B cell (primary cell): ENCODE measurements around the gene MAP2K7. TPM values are rescaled to one million over a fixed set of nuclear protein-coding genes. Genes with fewer than 3 reads are reported as not detected.

Source experiments
- ATAC-seq: fragments of 200-7000 bp; cut with Tn5 transposase; one replicate; pipeline ENCODE4 v1.10.0; 2021; ENCODE audit warnings: low read depth, mild to moderate bottlenecking, moderate number of reproducible peaks, moderate library complexity
- CTCF ChIA-PET: fragments of 350-600 bp; sonication (Branson Sonifier 250); formaldehyde crosslinking; loops from one replicate; lab custom pipeline; 2021; ENCODE audit warnings: antibody characterized with exemption, inconsistent platforms; lab: Charles Lee
- POLR2A ChIA-PET: fragments of 350-600 bp; sonication (Branson Sonifier 250); formaldehyde crosslinking; loops from one replicate; lab custom pipeline; 2021; ENCODE audit warnings: antibody characterized with exemption; lab: Charles Lee
- DNase-seq: peaks from one replicate; pipeline ENCODE4 v3.0.0; 2013
- H2AFZ ChIP-seq: 2 replicates; pipeline ENCODE4 v1.6.1; 2012; ENCODE audit warnings: mild to moderate bottlenecking, low read depth, low read length; ENCODE audit not compliant: insufficient read depth, poor library complexity, severe bottlenecking
- H3K27ac ChIP-seq, 2 donors: 1 replicate in 1 of 2; 2 replicates in 1 of 2; pipeline ENCODE4 v1.5.1; 2012 to 2013; ENCODE audit warnings: low read length in 2 of 2, mild to moderate bottlenecking in 2 of 2, moderate library complexity in 1 of 2
- H3K27me3 ChIP-seq, 4 experiments: fragments of 200-600 bp in 1 of 4; sonication (generic) in 1 of 4; replicated peaks in 1 of 4; 1 replicate in 2 of 4; 2 replicates in 2 of 4; pipeline versions ENCODE4 v1.6.1 to v1.7.0; 2013 to 2016; ENCODE audit warnings: low read length in 3 of 4, mild to moderate bottlenecking in 2 of 4, mixed read lengths in 1 of 4, moderate library complexity in 1 of 4; ENCODE audit not compliant: insufficient read depth in 4 of 4, control insufficient read depth in 3 of 4; ENCODE audit errors: control extremely low read depth in 1 of 4
- H3K36me3 ChIP-seq, 2 experiments: replicated peaks in 1 of 2; 1 replicate in 1 of 2; 2 replicates in 1 of 2; pipeline versions ENCODE4 v1.6.1 to v1.7.1; 2013; ENCODE audit warnings: low read length in 1 of 2; ENCODE audit not compliant: insufficient read depth in 2 of 2, control insufficient read depth in 1 of 2; ENCODE audit errors: control extremely low read depth in 1 of 2, extremely low read depth in 1 of 2
- H3K4me1 ChIP-seq, 2 donors: fragments of 200-600 bp in 1 of 2; sonication (generic) in 1 of 2; 1 replicate in 1 of 2; 2 replicates in 1 of 2; pipeline versions ENCODE4 v1.5.1 to v1.6.1; 2013 to 2017; ENCODE audit warnings: low read length in 2 of 2; ENCODE audit not compliant: control insufficient read depth in 2 of 2, insufficient read depth in 2 of 2
- H3K4me2 ChIP-seq: replicated peaks from 2 replicates; pipeline ENCODE3; 2012; ENCODE audit warnings: mild to moderate bottlenecking, low read depth, low read length; ENCODE audit not compliant: poor library complexity, severe bottlenecking
- H3K4me3 ChIP-seq, 5 experiments: fragments of 200-600 bp in 1 of 5; sonication (generic) in 1 of 5; 1 replicate in 3 of 5; 2 replicates in 2 of 5; pipeline versions ENCODE4 v1.5.1 to v1.7.0; 2011 to 2016; ENCODE audit warnings: low read length in 4 of 5, mild to moderate bottlenecking in 4 of 5, low read depth in 2 of 5, control low read depth in 1 of 5, moderate library complexity in 1 of 5; ENCODE audit not compliant: insufficient read depth in 1 of 5; ENCODE audit errors: control extremely low read depth in 1 of 5, extremely low read depth in 1 of 5
- H3K79me2 ChIP-seq: fragments of 200-600 bp; sonication (generic); one replicate; pipeline ENCODE4 v1.6.0; 2016; ENCODE audit warnings: low read length; ENCODE audit not compliant: control insufficient read depth, insufficient read depth
- H3K9ac ChIP-seq: fragments of 200-600 bp; sonication (generic); 2 replicates; pipeline ENCODE4 v1.6.1; 2017; ENCODE audit warnings: mild to moderate bottlenecking, low read length, moderate library complexity
- H3K9me3 ChIP-seq, 3 donors: one replicate each; pipeline versions ENCODE4 v1.6.1 to v1.7.1; 2013; ENCODE audit warnings: low read length in 2 of 3; ENCODE audit not compliant: control insufficient read depth in 2 of 3, insufficient read depth in 1 of 3; ENCODE audit errors: control extremely low read depth in 1 of 3
- H4K20me1 ChIP-seq: 2 replicates; pipeline ENCODE4 v1.6.0; 2012; ENCODE audit warnings: mild to moderate bottlenecking, low read length; ENCODE audit not compliant: insufficient read depth, control insufficient read depth, poor library complexity, severe bottlenecking
- H3K27ac Mint-ChIP-seq: one replicate; pipeline ENCODE4 v1.8.0; 2021; ENCODE audit warnings: mixed read lengths
- H3K27me3 Mint-ChIP-seq: one replicate; pipeline ENCODE4 v1.8.0; 2021; ENCODE audit warnings: mixed read lengths
- H3K4me1 Mint-ChIP-seq: one replicate; pipeline ENCODE4 v1.8.0; 2021; ENCODE audit warnings: mixed read lengths
- H3K4me3 Mint-ChIP-seq: one replicate; pipeline ENCODE4 v1.8.0; 2021; ENCODE audit warnings: mixed read lengths
- H3K9me3 Mint-ChIP-seq: one replicate; pipeline ENCODE4 v1.8.0; 2022; ENCODE audit warnings: mixed read lengths; ENCODE audit not compliant: insufficient read depth
- CTCF ChIP-seq: fragments of 200-600 bp; IDR thresholded peaks from one replicate; pipeline ENCODE4 v1.8.0; 2022; ENCODE audit warnings: antibody characterized with exemption, mild to moderate bottlenecking
- EZH2 ChIP-seq: IDR thresholded peaks from 2 replicates; pipeline ENCODE4 v1.6.1; 2012; ENCODE audit warnings: borderline replicate concordance, low read depth, mild to moderate bottlenecking, moderate library complexity, low read length; ENCODE audit not compliant: insufficient read depth, poor library complexity, severe bottlenecking
- WGBS: methylation state at CpG from one replicate; pipeline ENCODE4 v1.1.5; 2013; ENCODE audit warnings: missing lambda C conversion rate; ENCODE audit not compliant: insufficient coverage; 5-methylcytosine and 5-hydroxymethylcytosine counted together
- intact Hi-C: fragments of 100-400 bp; cut with micrococcal nuclease; formaldehyde crosslinking; loops from one replicate; pipeline ENCODE4 v1.10.0; 2022
- polyA plus RNA-seq: library from polyadenylated mRNA; depleted of rRNA; stranded (reverse); fragments of >200 nt; gene quantifications from 2 replicates; pipeline ENCODE4 v1.2.3, GENCODE V29; 2012
- total RNA-seq, 2 donors: library from RNA; stranded (reverse); fragments of 120-200 nt in 1 of 2; gene quantifications; 1 replicate in 1 of 2; 2 replicates in 1 of 2; pipeline versions ENCODE4 v1.2.3 to v1.2.4, GENCODE V29; 2013 to 2022

MAP2K7 gene
- total and polyA plus RNA-seq, 2 donors (not counting 1 experiment from before 2014, with no cell fraction given), result 56.0 to 71.9 TPM

GRCh38 chr19:7920519-7921301 lies 17.0 kb downstream of the MAP2K7 start:
- CTCF ChIA-PET, result interaction anchor here (0.9 to 3.8 kb wide), 10 partner anchors 8 to 352 kb away, joined by 3 to 28 read pairs (median 5); partner anchors contain the start of genes CAMSAP3, MAP2K7, PET100 and TIMM44

More at GRCh38 chr19:7920519-7921301, 17.0 kb downstream of the MAP2K7 start:
- Histone ChIP-seq H3K79me2 (peaks cover 6% of the 10 kb centered on the region), H3K27me3 (peaks cover 0 to 36% (median 19%) of the 10 kb centered on the region in 4 experiments), H3K9me3 (peaks cover 0 to 25% (median 0%) of the 10 kb centered on the region in 3 donors), H3K4me2 (peak overlapping the region; percentile 93), H3K9ac (peak overlapping the region; percentile 72), H3K36me3 (peaks cover 0 to 13% of the 10 kb centered on the region in 2 experiments), H3K27ac (peak overlapping the region; percentile 73 to 74), H3K4me1 (peaks cover 59 to 60% of the 10 kb centered on the region in 2 donors), H4K20me1 (peaks cover 52% of the 10 kb centered on the region), H3K4me3 (peak overlapping the region; percentile 52 to 84 (median 75)), H2AFZ (peak overlapping the region; percentile 92)
- TF ChIP-seq EZH2, result no peak
- no peak for TF ChIP-seq CTCF
- POLR2A ChIA-PET, result interaction anchor here (0.6 to 2.8 kb wide), 14 partner anchors 9 to 471 kb away, joined by 3 to 29 read pairs (median 5); partner anchors contain the start of genes MAP2K7, NDUFA7, RAB11B and RPS28
- Mint-ChIP-seq H3K4me3 (peak overlapping the region; percentile 95), H3K27ac (peak overlapping the region; percentile 96), H3K9me3 (no peaks in the 10 kb centered on the region), H3K27me3 (peaks cover 17% of the 10 kb centered on the region), H3K4me1 (peaks cover 47% of the 10 kb centered on the region)
- ATAC-seq (peak; percentile 77), DNase-seq (peak; percentile 99)
- intact Hi-C loops, result loop anchor here (1.0 kb wide), 7 partner anchors 17 to 398 kb away; partner anchors contain the start of genes ELAVL1, MAP2K7, MCOLN1 and TIMM44
- under 1% methylated on average over 59 of the region's 62 CpGs for WGBS
